ENCODE data around the gene GMPR. TPM values are rescaled to one million over a fixed set of nuclear protein-coding genes. Genes with fewer than 3 reads are reported as not detected.

GMPR gene
- total RNA-seq, 1 experiment from 2014 or later: 24.0 TPM

GRCh38 chr6:16305788-16306187 is 67.4 kb downstream of the GMPR start:
- H3K9ac ChIP-seq (ENCODE audit: low read length): no peak overlapping the region
- no peak overlapping the region for H3K4me2 ChIP-seq (ENCODE audit: low read length)
- H2AFZ ChIP-seq (ENCODE audit: low read depth, low read length, poor library complexity, severe bottlenecking): no peak overlapping the region
- H3K79me2 ChIP-seq (ENCODE audit: insufficient read depth, low read length): no peaks in the 10 kb centered on the region
- intact Hi-C loops (cut with micrococcal nuclease): no loop called here
- H3K27ac ChIP-seq (ENCODE audit: low read depth, low read length): no peak overlapping the region
- DNase-seq (ENCODE audit: low read depth, low spot score) (no peak), ATAC-seq (no peak)
- H3K36me3 ChIP-seq (ENCODE audit: control insufficient read depth in 1 of 2, insufficient read depth in 2 of 2, low read length in 2 of 2): no peaks in the 10 kb centered on the region
- no peaks in the 10 kb centered on the region for H3K9me2 ChIP-seq (ENCODE audit: insufficient read depth)
- TF ChIP-seq TCF7L2 (IDR thresholded peaks at IDR 0.05; ENCODE audit: borderline replicate concordance, extremely low read depth, insufficient read depth, insufficient read length) (no peak), EGR1 (IDR thresholded peaks at IDR 0.05; ENCODE audit: low read depth) (no peak), MAX (IDR thresholded peaks at IDR 0.05) (no peak), YY1 (IDR thresholded peaks at IDR 0.05; ENCODE audit: extremely low read depth, insufficient replicate concordance, low read depth, low read length) (no peak), JUND (IDR thresholded peaks at IDR 0.05) (no peak), FOSL1 (IDR thresholded peaks at IDR 0.05; ENCODE audit: low read depth) (no peak), POLR2AphosphoS5 (IDR thresholded peaks at IDR 0.05; ENCODE audit: low read depth, low read length) (no peak), SRF (IDR thresholded peaks at IDR 0.05; ENCODE audit: low read depth) (no peak), CEBPB (IDR thresholded peaks at IDR 0.05; ENCODE audit: low read depth) (no peak)
- no TSS peak for BruUV-seq (replicated peaks)
- H3K4me1 ChIP-seq (ENCODE audit: control insufficient read depth in 1 of 2, insufficient read depth in 2 of 2, low read length in 2 of 2): no peaks in the 10 kb centered on the region
- RAD21 ChIA-PET (ENCODE audit: low non-redundant PET in 1 of 2, low total read pairs in 2 of 2, uncharacterized antibody in 2 of 2, unreplicated experiment in 2 of 2): interaction anchor here in 1 of 2 experiments (0.5 kb wide), 1 partner anchor 456 kb away, joined by 5 read pairs; no protein-coding TSS in a partner anchor
- H3K4me3 ChIP-seq (replicated peaks in 1 of 2; ENCODE audit: low read depth in 1 of 2, low read length in 2 of 2): no peak overlapping the region
- H3K9me3 ChIP-seq (ENCODE audit: control insufficient read depth in 1 of 2, insufficient read depth in 1 of 2, low read depth in 1 of 2, low read length in 2 of 2): no peaks in the 10 kb centered on the region
- no peaks in the 10 kb centered on the region for H3K27me3 ChIP-seq (ENCODE audit: insufficient read depth, low read length)
- POLR2A ChIA-PET: no interaction called here
- CTCF ChIA-PET: no interaction called here
- H4K20me1 ChIP-seq (ENCODE audit: insufficient read depth): no peaks in the 10 kb centered on the region

- no peak for ATAC-seq
- ChIA-PET RAD21 (ENCODE audit: low non-redundant PET in 1 of 2, low total read pairs in 2 of 2, uncharacterized antibody in 2 of 2, unreplicated experiment in 2 of 2) (no interaction called here), CTCF (no interaction called here), POLR2A (no interaction called here)
- H3K9ac ChIP-seq (ENCODE audit: low read length): no peak overlapping the region
- no peaks in the 10 kb centered on the region for H3K27me3 ChIP-seq (ENCODE audit: insufficient read depth, low read length)
- no peak overlapping the region for H3K27ac ChIP-seq (ENCODE audit: low read depth, low read length)
- H2AFZ ChIP-seq (ENCODE audit: low read depth, low read length, poor library complexity, severe bottlenecking): no peak overlapping the region
- no peaks in the 10 kb centered on the region for H3K4me1 ChIP-seq (ENCODE audit: control insufficient read depth in 1 of 2, insufficient read depth in 2 of 2, low read length in 2 of 2)
- BruUV-seq (replicated peaks): no TSS peak
- no peak for DNase-seq (ENCODE audit: low read depth, low spot score)
- no peaks in the 10 kb centered on the region for H3K9me2 ChIP-seq (ENCODE audit: insufficient read depth)
- H3K36me3 ChIP-seq (ENCODE audit: control insufficient read depth in 1 of 2, insufficient read depth in 2 of 2, low read length in 2 of 2): no peaks in the 10 kb centered on the region
- intact Hi-C loops (cut with micrococcal nuclease): no loop called here
- no peak overlapping the region for H3K4me3 ChIP-seq (replicated peaks in 1 of 2; ENCODE audit: low read depth in 1 of 2, low read length in 2 of 2)
- H4K20me1 ChIP-seq (ENCODE audit: insufficient read depth): no peaks in the 10 kb centered on the region
- H3K79me2 ChIP-seq (ENCODE audit: insufficient read depth, low read length): no peaks in the 10 kb centered on the region
- H3K9me3 ChIP-seq (ENCODE audit: control insufficient read depth in 1 of 2, insufficient read depth in 1 of 2, low read depth in 1 of 2, low read length in 2 of 2): no peaks in the 10 kb centered on the region
- H3K4me2 ChIP-seq (ENCODE audit: low read length): no peak overlapping the region
- no peak for TF ChIP-seq REST (IDR thresholded peaks at IDR 0.05; ENCODE audit: low read depth)
- TF ChIP-seq ZNF274 (IDR thresholded peaks at IDR 0.05; ENCODE audit: low read depth, low read length): no peak
- TF ChIP-seq YY1 (IDR thresholded peaks at IDR 0.05; ENCODE audit: extremely low read depth, insufficient replicate concordance, low read depth, low read length): no peak
- TF ChIP-seq ELF1 (IDR thresholded peaks at IDR 0.05; ENCODE audit: borderline replicate concordance, low read depth): no peak
These were observed 67.9 kb downstream of the GMPR start for GRCh38 chr6:16306334-16306733.
